AG09319 (cell line): ENCODE results near the gene CDC20B.

Experiments used
- DNase-seq: peaks from one replicate; pipeline ENCODE4 v3.0.0-alpha.2; 2010; ENCODE audit warnings: low read depth; ENCODE audit errors: extremely low read depth
- CTCF ChIP-seq: IDR thresholded peaks from 2 replicates; pipeline ENCODE4 v1.5.1; 2011; ENCODE audit warnings: low read depth, mild to moderate bottlenecking, inconsistent platforms, low read length, moderate library complexity

The CDC20B gene

DNA sequence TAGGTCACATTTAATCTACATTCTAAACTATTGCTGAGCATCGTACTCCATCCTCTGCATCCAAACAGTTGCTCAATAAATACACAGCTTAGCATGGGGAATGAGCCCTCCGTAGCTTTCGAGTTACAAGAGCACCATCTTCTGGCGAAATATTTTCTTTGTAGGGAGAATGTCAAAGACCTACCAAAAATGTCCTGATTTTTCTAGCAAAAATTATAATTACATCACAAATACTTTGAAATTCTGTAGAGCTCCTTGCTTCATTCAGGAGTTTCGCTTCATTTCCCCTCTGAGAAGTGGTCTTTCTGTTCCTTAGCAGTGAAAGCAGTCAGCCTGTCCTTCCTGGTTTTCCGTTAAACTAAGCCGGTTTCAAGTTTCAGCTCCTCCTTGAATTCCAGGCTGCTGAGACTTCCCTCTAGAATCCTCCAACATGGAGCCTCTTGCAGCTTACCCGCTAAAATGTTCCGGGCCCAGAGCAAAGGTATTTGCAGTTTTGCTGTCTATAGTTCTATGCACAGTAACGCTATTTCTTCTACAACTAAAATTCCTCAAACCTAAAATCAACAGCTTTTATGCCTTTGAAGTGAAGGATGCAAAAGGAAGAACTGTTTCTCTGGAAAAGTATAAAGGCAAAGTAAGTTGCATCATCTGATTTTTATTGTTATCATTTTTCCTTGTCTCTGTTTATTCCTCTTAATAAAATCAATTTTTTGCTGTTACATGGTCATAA lies 13.0 kb downstream of the CDC20B start, which contains the start of gene GPX8:
Gene GPX8, plus strand, starts transcription at position 409 of the 730 bp plus-strand sequence. Its CDS starts 22 bp downstream, at position 431.
- peak; percentile 69 for DNase-seq
- TF ChIP-seq CTCF, result peak; percentile 56

GRCh38 chr5:55154873-55155272 lies 18.1 kb downstream of the CDC20B start:
- no peak for DNase-seq
- no peak for TF ChIP-seq CTCF

- no peak for TF ChIP-seq CTCF
- DNase-seq, result peak; percentile 34
Measured at GRCh38 chr5:55151923-55152842, 20.8 kb downstream of the CDC20B start.

- no peak for DNase-seq
- TF ChIP-seq CTCF, result no peak
Measured at GRCh38 chr5:55149308-55149795, 23.6 kb downstream of the CDC20B start.

GRCh38 chr5:55146543-55147151 lies 26.3 kb downstream of the CDC20B start:
- DNase-seq, result peak; percentile 63
- TF ChIP-seq CTCF, result peak; percentile 98

DNA sequence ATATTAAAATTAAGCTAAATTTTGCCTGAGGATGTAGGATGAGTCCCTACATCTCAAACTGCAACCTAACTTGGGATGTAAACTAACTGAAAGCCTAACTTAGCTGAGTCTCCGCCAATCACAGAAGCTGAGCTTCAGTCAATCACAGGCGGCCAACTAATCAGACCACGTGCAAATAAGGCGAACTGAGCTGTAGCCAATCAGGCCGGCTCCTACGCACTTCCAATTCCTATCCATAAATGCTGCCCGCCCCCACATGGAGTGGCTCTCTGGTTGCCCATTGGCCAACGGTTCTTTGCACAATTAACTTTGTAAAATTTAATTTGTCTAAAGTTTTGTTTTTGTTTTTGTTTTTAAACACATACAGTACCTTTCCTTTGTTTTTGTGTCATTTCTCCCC lies 26.9 kb downstream of the CDC20B start:
- no peak for DNase-seq
- no peak for TF ChIP-seq CTCF
